H9 (cell line): ENCODE results near the gene SLC25A15. TPM values are rescaled to one million over a fixed set of nuclear protein-coding genes. Genes with fewer than 3 reads are reported as not detected.

Experiments
- DNase-seq: peaks from one replicate; pipeline ENCODE4 v3.0.0-alpha.2; 2017
- H2AFZ ChIP-seq: one replicate; pipeline ENCODE4 v1.6.1; 2013; ENCODE audit warnings: mild to moderate bottlenecking, low read length, control low read depth, moderate library complexity
- H2AK5ac ChIP-seq: 2 replicates; pipeline ENCODE4 v1.6.1; 2013; ENCODE audit warnings: low read length, control low read depth, mixed read lengths; ENCODE audit not compliant: insufficient read length
- H2BK120ac ChIP-seq: one replicate; pipeline ENCODE4 v1.6.1; 2013; ENCODE audit warnings: low read depth, mild to moderate bottlenecking, low read length, control low read depth, inconsistent platforms; ENCODE audit not compliant: poor library complexity, severe bottlenecking
- H2BK12ac ChIP-seq: 2 replicates; pipeline ENCODE4 v1.6.1; 2013; ENCODE audit warnings: low read length, control low read depth, mixed read lengths, low read depth; ENCODE audit not compliant: insufficient read length
- H2BK15ac ChIP-seq: 2 replicates; pipeline ENCODE4 v1.6.1; 2013; ENCODE audit warnings: low read depth, low read length, control low read depth
- H2BK20ac ChIP-seq: one replicate; pipeline ENCODE4 v1.6.1; 2013; ENCODE audit warnings: low read depth, mild to moderate bottlenecking, low read length, control low read depth, inconsistent platforms; ENCODE audit not compliant: poor library complexity, severe bottlenecking
- H2BK5ac ChIP-seq: 2 replicates; pipeline ENCODE4 v1.6.1; 2013; ENCODE audit warnings: low read length, control low read depth, mixed read lengths; ENCODE audit not compliant: insufficient read length
- H3K14ac ChIP-seq: 2 replicates; pipeline ENCODE4 v1.6.1; 2013; ENCODE audit warnings: low read length, control low read depth; ENCODE audit not compliant: insufficient read depth
- H3K18ac ChIP-seq: 2 replicates; pipeline ENCODE4 v1.6.1; 2013; ENCODE audit warnings: low read depth, mild to moderate bottlenecking, mixed read lengths, low read length, control low read depth; ENCODE audit not compliant: insufficient read length
- H3K23ac ChIP-seq: 2 replicates; pipeline ENCODE4 v1.6.1; 2013; ENCODE audit warnings: low read length, control low read depth, mixed read lengths, low read depth; ENCODE audit not compliant: insufficient read length
- H3K23me2 ChIP-seq: 2 replicates; pipeline ENCODE4 v1.6.1; 2013; ENCODE audit warnings: low read depth, mild to moderate bottlenecking, mixed read lengths, low read length, control low read depth; ENCODE audit not compliant: insufficient read length, poor library complexity, severe bottlenecking
- H3K27ac ChIP-seq: 2 replicates; pipeline ENCODE4 v1.5.1; 2013; ENCODE audit warnings: low read length, control low read depth, mixed read lengths, low read depth; ENCODE audit not compliant: insufficient read length
- H3K27me3 ChIP-seq: 2 replicates; pipeline ENCODE4 v1.6.1; 2013; ENCODE audit warnings: low read length, control low read depth, inconsistent platforms; ENCODE audit not compliant: insufficient read depth
- H3K4ac ChIP-seq: 2 replicates; pipeline ENCODE4 v1.6.1; 2013; ENCODE audit warnings: low read depth, mild to moderate bottlenecking, control low read depth, inconsistent platforms, low read length, moderate library complexity
- H3K4me1 ChIP-seq: 2 replicates; pipeline ENCODE4 v1.6.1; 2013; ENCODE audit warnings: low read length, control low read depth, inconsistent platforms; ENCODE audit not compliant: insufficient read depth
- H3K4me2 ChIP-seq: 2 replicates; pipeline ENCODE4 v1.6.1; 2013; ENCODE audit warnings: low read length, control low read depth, mixed read lengths; ENCODE audit not compliant: insufficient read length, insufficient read depth
- H3K56ac ChIP-seq: 2 replicates; pipeline ENCODE4 v1.6.1; 2013; ENCODE audit warnings: low read depth, mild to moderate bottlenecking, mixed read lengths, low read length, control low read depth; ENCODE audit not compliant: insufficient read length
- H3K79me1 ChIP-seq: 2 replicates; pipeline ENCODE4 v1.6.1; 2013; ENCODE audit warnings: low read depth, mild to moderate bottlenecking, moderate library complexity, low read length, control low read depth, inconsistent platforms; ENCODE audit not compliant: insufficient read depth, poor library complexity, severe bottlenecking
- H3K79me2 ChIP-seq: 2 replicates; pipeline ENCODE4 v1.6.1; 2013; ENCODE audit warnings: low read length, control low read depth, inconsistent platforms; ENCODE audit not compliant: insufficient read depth
- H3K9ac ChIP-seq: 2 replicates; pipeline ENCODE4 v1.6.1; 2013; ENCODE audit warnings: low read length, control low read depth, mixed read lengths; ENCODE audit not compliant: insufficient read length; ENCODE audit errors: extremely low read depth
- H3K9me3 ChIP-seq: one replicate; pipeline ENCODE4 v1.6.1; 2013; ENCODE audit warnings: low read depth, low read length, inconsistent platforms; ENCODE audit not compliant: control insufficient read depth
- H3T11ph ChIP-seq: one replicate; pipeline ENCODE4 v1.6.1; 2013; ENCODE audit warnings: mild to moderate bottlenecking, low read length, control low read depth, inconsistent platforms
- H4K20me1 ChIP-seq: one replicate; pipeline ENCODE4 v1.6.1; 2013; ENCODE audit not compliant: control insufficient read depth, insufficient read length, insufficient read depth
- H4K5ac ChIP-seq: 2 replicates; pipeline ENCODE4 v1.6.1; 2013; ENCODE audit warnings: low read depth, mild to moderate bottlenecking, mixed read lengths, low read length, control low read depth; ENCODE audit not compliant: insufficient read length
- H4K8ac ChIP-seq: replicated peaks from 2 replicates; pipeline ENCODE4 v1.6.1; 2013; ENCODE audit warnings: low read length, control low read depth, mixed read lengths, low read depth; ENCODE audit not compliant: insufficient read length
- H4K91ac ChIP-seq: 2 replicates; pipeline ENCODE4 v1.6.1; 2013; ENCODE audit warnings: low read depth, mild to moderate bottlenecking, moderate library complexity, mixed read lengths, low read length, control low read depth; ENCODE audit not compliant: insufficient read length
- H3K27ac Mint-ChIP-seq, 3 experiments: 2 replicates in 2 of 3; 3 replicates in 1 of 3; pipeline ENCODE4 v1.8.0; 2020 to 2021; ENCODE audit warnings: mixed read lengths in 3 of 3, mild to moderate bottlenecking in 1 of 3, moderate library complexity in 1 of 3
- H3K27me3 Mint-ChIP-seq: 2 replicates; pipeline ENCODE4 v1.8.0; 2021; ENCODE audit warnings: low read depth, mild to moderate bottlenecking, moderate library complexity, mixed read lengths
- H3K36me3 Mint-ChIP-seq, 3 experiments: 2 replicates in 2 of 3; 3 replicates in 1 of 3; pipeline ENCODE4 v1.8.0; 2020 to 2021; ENCODE audit warnings: low read depth in 3 of 3, mixed read lengths in 3 of 3; ENCODE audit not compliant: insufficient read depth in 1 of 3
- H3K4me1 Mint-ChIP-seq, 2 experiments: 2 replicates each; pipeline ENCODE4 v1.8.0; 2020; ENCODE audit warnings: mixed read lengths in 2 of 2
- H3K4me3 Mint-ChIP-seq, 2 experiments: 2 replicates in 1 of 2; 3 replicates in 1 of 2; pipeline ENCODE4 v1.8.0; 2020 to 2021; ENCODE audit warnings: mild to moderate bottlenecking in 2 of 2, mixed read lengths in 2 of 2, moderate library complexity in 1 of 2
- H3K9me3 Mint-ChIP-seq, 2 experiments: 2 replicates in 1 of 2; 3 replicates in 1 of 2; pipeline ENCODE4 v1.8.0; 2020; ENCODE audit warnings: mild to moderate bottlenecking in 2 of 2, mixed read lengths in 2 of 2, moderate library complexity in 1 of 2
- CTCF ChIP-seq: fragments of 200-600 bp; sonication (generic); conservative IDR thresholded peaks from 3 replicates; pipeline ENCODE4 v1.8.0; 2021; ENCODE audit warnings: antibody characterized with exemption, mild to moderate bottlenecking
- WGBS: extraction: QIAGEN DNeasy Blood & Tissue Kit; methylation state at CpG from one replicate; pipeline ENCODE4 v1.1.7; 2013; ENCODE audit warnings: missing lambda C conversion rate, low lambda C conversion rate, mixed read lengths; ENCODE audit not compliant: insufficient read length; ENCODE audit errors: extremely low coverage; 5-methylcytosine and 5-hydroxymethylcytosine counted together
- total RNA-seq: library from RNA; stranded (reverse); gene quantifications from 2 replicates; pipeline ENCODE4 v1.2.1, GENCODE V29; 2021

The SLC25A15 gene
- total RNA-seq, 1 experiment from 2014 or later = 21.1 TPM

- H3K9me3 Mint-ChIP-seq = no peaks in the 10 kb centered on the region
- no peak overlapping the region for H4K91ac ChIP-seq
- H3K9me3 ChIP-seq = no peaks in the 10 kb centered on the region
- no peak overlapping the region for H3K4ac ChIP-seq
- no peak overlapping the region for H2BK5ac ChIP-seq
- H2BK20ac ChIP-seq = no peak overlapping the region
- no peak overlapping the region for H3K14ac ChIP-seq
- H2AK5ac ChIP-seq = no peak overlapping the region
- H3K27me3 Mint-ChIP-seq = no peaks in the 10 kb centered on the region
- no peak overlapping the region for H4K5ac ChIP-seq
- DNase-seq = no peak
- H3K4me1 Mint-ChIP-seq = peaks cover 8 to 18% of the 10 kb centered on the region in 2 experiments
- no peaks in the 10 kb centered on the region for H3K23me2 ChIP-seq
- H3K27ac ChIP-seq = no peak overlapping the region
- H3K23ac ChIP-seq = no peak overlapping the region
- H4K20me1 ChIP-seq = no peaks in the 10 kb centered on the region
- no peaks in the 10 kb centered on the region for H3K27me3 ChIP-seq
- H4K8ac ChIP-seq = no peak overlapping the region
- no peak for TF ChIP-seq CTCF
- no peak overlapping the region for H3K56ac ChIP-seq
- H2AFZ ChIP-seq = no peak overlapping the region
- no peaks in the 10 kb centered on the region for H3K4me1 ChIP-seq
- no peak overlapping the region for H2BK120ac ChIP-seq
- H3K79me2 ChIP-seq = no peaks in the 10 kb centered on the region
- WGBS = no CpG with 5 or more reads among the region's 7 CpGs
- H3K27ac Mint-ChIP-seq = no peak overlapping the region
- no peak overlapping the region for H3K18ac ChIP-seq
- H3T11ph ChIP-seq = no peak overlapping the region
- no peak overlapping the region for H3K4me2 ChIP-seq
- H3K9ac ChIP-seq = no peak overlapping the region
- H3K79me1 ChIP-seq = no peaks in the 10 kb centered on the region
- H3K4me3 Mint-ChIP-seq = no peak overlapping the region
- no peak overlapping the region for H2BK15ac ChIP-seq
- no peak overlapping the region for H2BK12ac ChIP-seq
- no peaks in the 10 kb centered on the region for H3K36me3 Mint-ChIP-seq
Observed at GRCh38 chr13:40776681-40777165, 12.7 kb upstream of the SLC25A15 start.
